H1 (cell line): ENCODE data around the gene OSBP2. TPM values are rescaled to one million over a fixed set of nuclear protein-coding genes. Genes with fewer than 3 reads are reported as not detected.

Source experiments
- CTCF ChIA-PET: fragments of 300-600 bp; sonication (Branson Sonifier 250); formaldehyde crosslinking; loops from one replicate; lab custom pipeline; 2021; ENCODE audit not compliant: partially characterized antibody; lab: Charles Lee
- POLR2A ChIA-PET: fragments of 300-600 bp; sonication (Branson Sonifier 250); formaldehyde crosslinking; loops from one replicate; lab custom pipeline; 2021; ENCODE audit warnings: inconsistent platforms; ENCODE audit not compliant: partially characterized antibody; lab: Charles Lee
- DNase-seq, 2 experiments: peaks; one replicate each; pipeline versions ENCODE4 v3.0.0 to v3.0.0-alpha.2; 2010 to 2022; ENCODE audit warnings: low spot score in 2 of 2, low read depth in 1 of 2, mixed read lengths in 1 of 2
- FAIRE-seq: peaks from 2 replicates; lab custom pipeline; 2011; peaks lifted over from hg19 to GRCh38; lab: Jason Lieb, UNC
- H2AFZ ChIP-seq: 2 replicates; pipeline ENCODE4 v1.8.1; 2012; ENCODE audit warnings: low read length, inconsistent platforms
- H2AK5ac ChIP-seq: 2 replicates; pipeline ENCODE4 v1.6.1; 2013; ENCODE audit warnings: low read depth, low read length
- H2BK120ac ChIP-seq: replicated peaks from 2 replicates; pipeline ENCODE3; 2013; ENCODE audit warnings: low read depth, low read length, inconsistent platforms
- H2BK12ac ChIP-seq: 2 replicates; pipeline ENCODE4 v1.6.1; 2013; ENCODE audit warnings: low read depth, low read length
- H2BK15ac ChIP-seq: 2 replicates; pipeline ENCODE4 v1.6.1; 2013; ENCODE audit warnings: low read length
- H2BK20ac ChIP-seq: 2 replicates; pipeline ENCODE4 v1.6.1; 2013; ENCODE audit warnings: low read length
- H2BK5ac ChIP-seq: 2 replicates; pipeline ENCODE4 v1.6.1; 2013; ENCODE audit warnings: low read depth, low read length
- H3K14ac ChIP-seq: 2 replicates; pipeline ENCODE4 v1.6.1; 2013; ENCODE audit warnings: inconsistent platforms; ENCODE audit not compliant: insufficient read length
- H3K18ac ChIP-seq: 2 replicates; pipeline ENCODE4 v1.6.1; 2013; ENCODE audit warnings: low read length; ENCODE audit errors: extremely low read depth
- H3K23ac ChIP-seq: 2 replicates; pipeline ENCODE4 v1.6.1; 2013; ENCODE audit warnings: inconsistent platforms; ENCODE audit not compliant: insufficient read length
- H3K23me2 ChIP-seq: 2 replicates; pipeline ENCODE4 v1.6.1; 2013; ENCODE audit warnings: low read depth, low read length
- H3K27ac ChIP-seq: 2 replicates; pipeline ENCODE4 v1.6.1; 2011; ENCODE audit warnings: low read depth, low read length, inconsistent platforms
- H3K27me3 ChIP-seq, 4 experiments: replicated peaks in 1 of 4; 1 replicate in 1 of 4; 2 replicates in 3 of 4; pipeline versions ENCODE4 v1.6.1 to v1.8.1; 2011 to 2013; ENCODE audit warnings: low read length in 3 of 4, mild to moderate bottlenecking in 3 of 4, inconsistent platforms in 2 of 4, mixed read lengths in 2 of 4, moderate library complexity in 1 of 4; ENCODE audit not compliant: control insufficient read depth in 3 of 4, insufficient read depth in 3 of 4; ENCODE audit errors: extremely low read depth in 1 of 4
- H3K36me3 ChIP-seq, 4 experiments: 2 replicates each; pipeline versions ENCODE4 v1.6.1 to v1.8.1; 2011 to 2013; ENCODE audit warnings: mild to moderate bottlenecking in 4 of 4, low read length in 3 of 4, moderate library complexity in 2 of 4, control low read depth in 1 of 4, inconsistent platforms in 1 of 4; ENCODE audit not compliant: insufficient read depth in 4 of 4, control insufficient read depth in 2 of 4
- H3K4ac ChIP-seq: replicated peaks from 2 replicates; pipeline ENCODE3; 2013; ENCODE audit warnings: low read length, low read depth, mixed read lengths, inconsistent platforms; ENCODE audit not compliant: insufficient read length
- H3K4me1 ChIP-seq, 4 experiments: replicated peaks in 1 of 4; 1 replicate in 1 of 4; 2 replicates in 3 of 4; pipeline versions ENCODE4 v1.6.1 to v1.8.1; 2011 to 2013; ENCODE audit warnings: low read length in 3 of 4, inconsistent platforms in 2 of 4, mixed read lengths in 1 of 4; ENCODE audit not compliant: insufficient read depth in 4 of 4, control insufficient read depth in 3 of 4
- H3K4me2 ChIP-seq, 2 experiments: 2 replicates each; pipeline versions ENCODE4 v1.6.1 to v1.8.1; 2011 to 2013; ENCODE audit warnings: low read depth in 2 of 2, low read length in 2 of 2, control low read depth in 1 of 2, inconsistent platforms in 1 of 2, mild to moderate bottlenecking in 1 of 2; ENCODE audit not compliant: insufficient read depth in 1 of 2
- H3K4me3 ChIP-seq, 4 experiments: fragments of 200-600, 300-600 bp in 1 of 4; sonication (generic), shearing (Covaris generic), sonication (Bioruptor Twin) in 1 of 4; 2 replicates each; pipeline versions ENCODE4 v1.5.1 to v1.8.1; 2011 to 2016; ENCODE audit warnings: low read length in 4 of 4, low read depth in 3 of 4, control low read depth in 2 of 4, inconsistent platforms in 2 of 4, mild to moderate bottlenecking in 2 of 4, mixed read lengths in 1 of 4, moderate library complexity in 1 of 4; ENCODE audit not compliant: insufficient read depth in 2 of 4; ENCODE audit errors: extremely low read depth in 1 of 4
- H3K56ac ChIP-seq: replicated peaks from 2 replicates; pipeline ENCODE3; 2013; ENCODE audit warnings: low read depth, mild to moderate bottlenecking, mixed read lengths, low read length, inconsistent platforms; ENCODE audit not compliant: insufficient read length
- H3K79me1 ChIP-seq: 2 replicates; pipeline ENCODE4 v1.6.1; 2013; ENCODE audit warnings: low read depth, low read length, control low read depth
- H3K79me2 ChIP-seq, 2 experiments: 2 replicates each; pipeline versions ENCODE4 v1.6.1 to v1.8.1; 2012 to 2013; ENCODE audit warnings: low read length in 2 of 2, mild to moderate bottlenecking in 2 of 2, inconsistent platforms in 1 of 2; ENCODE audit not compliant: insufficient read depth in 2 of 2, control insufficient read depth in 1 of 2
- H3K9ac ChIP-seq, 4 experiments: replicated peaks in 1 of 4; 1 replicate in 1 of 4; 2 replicates in 3 of 4; pipeline versions ENCODE4 v1.6.1 to v1.8.1; 2011 to 2013; ENCODE audit warnings: low read depth in 3 of 4, low read length in 3 of 4, control low read depth in 2 of 4, mild to moderate bottlenecking in 2 of 4, moderate library complexity in 2 of 4, inconsistent platforms in 1 of 4; ENCODE audit errors: extremely low read depth in 1 of 4
- H3K9me3 ChIP-seq, 2 experiments: 2 replicates each; pipeline versions ENCODE4 v1.6.1 to v1.8.1; 2012 to 2013; ENCODE audit warnings: mild to moderate bottlenecking in 2 of 2, moderate library complexity in 2 of 2, control low read depth in 1 of 2, inconsistent platforms in 1 of 2, low read depth in 1 of 2, low read length in 1 of 2, mixed read lengths in 1 of 2; ENCODE audit not compliant: insufficient read depth in 2 of 2
- H4K20me1 ChIP-seq, 2 experiments: replicated peaks in 1 of 2; 2 replicates each; pipeline versions ENCODE3 to v1.8.1; 2011 to 2013; ENCODE audit warnings: inconsistent platforms in 2 of 2, low read length in 2 of 2, mild to moderate bottlenecking in 1 of 2; ENCODE audit not compliant: insufficient read depth in 2 of 2, control insufficient read depth in 1 of 2
- H4K5ac ChIP-seq: 2 replicates; pipeline ENCODE4 v1.6.1; 2013; ENCODE audit warnings: low read length, low read depth, mixed read lengths, inconsistent platforms; ENCODE audit not compliant: insufficient read length
- H4K8ac ChIP-seq: 2 replicates; pipeline ENCODE4 v1.8.0; 2013; ENCODE audit warnings: mild to moderate bottlenecking, moderate library complexity, low read length, inconsistent platforms; ENCODE audit not compliant: insufficient read depth; ENCODE audit errors: extremely low read depth
- H4K91ac ChIP-seq: replicated peaks from 2 replicates; pipeline ENCODE3; 2013; ENCODE audit warnings: low read length, mixed read lengths, inconsistent platforms; ENCODE audit not compliant: insufficient read length
- SAP30 ChIP-seq: fragments of 300-600 bp; sonication (generic); IDR thresholded peaks from 2 replicates; pipeline ENCODE4 v1.7.1; 2012; ENCODE audit warnings: low read length, moderate library complexity, mild to moderate bottlenecking, inconsistent platforms; ENCODE audit not compliant: insufficient read depth, insufficient replicate concordance
- WGBS, 2 experiments: shearing (Covaris generic) in 1 of 2; methylation state at CpG; one replicate each; pipeline versions ENCODE4 v1.1.6 to v1.1.7; 2013 to 2015; ENCODE audit warnings: low lambda C conversion rate in 2 of 2, mixed read lengths in 2 of 2, inconsistent platforms in 1 of 2, low coverage in 1 of 2, missing lambda C conversion rate in 1 of 2; ENCODE audit not compliant: insufficient replicate concordance in 2 of 2, insufficient coverage in 1 of 2, insufficient read length in 1 of 2; ENCODE audit errors: extremely low coverage in 1 of 2, missing lambda C conversion rate in 1 of 2; 5-methylcytosine and 5-hydroxymethylcytosine counted together
- polyA plus RNA-seq, 7 experiments: library from polyadenylated mRNA; depleted of rRNA in 3 of 7; stranded (reverse) in 5 of 7; unstranded in 2 of 7; fragments of >200 nt in 5 of 7; fragments of 200-250 nt in 2 of 7; gene quantifications; 1 replicate in 5 of 7; 2 replicates in 1 of 7; 4 replicates in 1 of 7; pipeline versions ENCODE4 v1.2.1 to v1.2.3, GENCODE V29; 2011 to 2013; ENCODE audit warnings: missing spikeins in 2 of 7, mixed read lengths in 2 of 7
- total RNA-seq: library from RNA; stranded (reverse); fragmentation: NEBNext Ultra II Directional; extraction: Animal tissue kit (Norgen Biotek cat#: 25700); gene quantifications from 2 replicates; pipeline ENCODE4 v1.2.1, GENCODE V29; 2021

The OSBP2 gene
- total and polyA plus RNA-seq, 2 of the 8 experiments (the other 6 are each of a cell fraction or from before 2014, with no cell fraction given) = 3.4 to 3.7 TPM

DNA sequence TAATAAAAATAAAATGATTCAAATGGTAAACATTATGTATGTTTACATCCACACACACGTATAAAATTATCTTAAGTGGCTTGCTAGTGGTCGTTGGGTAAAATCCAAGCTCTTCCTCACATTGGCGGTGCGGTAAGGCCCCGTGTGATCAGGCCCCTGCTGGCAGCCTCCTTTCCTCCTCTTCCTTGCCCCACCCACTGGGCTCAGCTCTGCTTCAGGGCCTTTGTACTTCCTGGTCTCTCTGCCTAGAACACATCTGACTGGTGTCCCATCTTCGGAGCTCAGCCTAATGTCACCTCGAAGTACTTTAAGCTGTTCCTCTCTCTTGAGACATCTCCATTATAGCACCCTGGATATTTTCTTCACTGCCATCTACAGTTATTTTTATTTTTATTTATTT, 52.8 kb downstream of the OSBP2 start:
- H3K4me3 ChIP-seq = no peak overlapping the region
- no peak overlapping the region for H4K8ac ChIP-seq
- H3K56ac ChIP-seq = no peak overlapping the region
- H3K79me1 ChIP-seq = no peaks in the 10 kb centered on the region
- ChIA-PET POLR2A (interaction anchor here (0.6 kb wide), 1 partner anchor 322 kb away, joined by 4 read pairs; the partner anchor contains the start of gene MTFP1), CTCF (interaction anchor here (0.8 to 1.7 kb wide), 5 partner anchors 8 to 299 kb away, joined by 3 to 6 read pairs (median 4); no protein-coding TSS in a partner anchor)
- H2BK20ac ChIP-seq = no peak overlapping the region
- H3K27ac ChIP-seq = no peak overlapping the region
- H3K4me2 ChIP-seq = no peak overlapping the region
- FAIRE-seq (no peak), DNase-seq (no peak)
- H2BK5ac ChIP-seq = no peak overlapping the region
- no peak overlapping the region for H3K18ac ChIP-seq
- no peak overlapping the region for H4K91ac ChIP-seq
- H3K14ac ChIP-seq = no peak overlapping the region
- no peak overlapping the region for H3K4ac ChIP-seq
- H4K20me1 ChIP-seq = no peaks in the 10 kb centered on the region
- H3K9me3 ChIP-seq = 0 out of 4 replicates have a peak, but pooled peaks cover 0 to 2% of the 10 kb centered on the region in 2 experiments
- no peak overlapping the region for H2AK5ac ChIP-seq
- no peak for TF ChIP-seq SAP30
- no peak overlapping the region for H2BK12ac ChIP-seq
- H3K23me2 ChIP-seq = no peaks in the 10 kb centered on the region
- no peak overlapping the region for H2BK120ac ChIP-seq
- H2AFZ ChIP-seq = no peak overlapping the region
- no peaks in the 10 kb centered on the region for H3K27me3 ChIP-seq
- no peaks in the 10 kb centered on the region for H3K79me2 ChIP-seq
- WGBS, 2 experiments = 91% methylated on average over 7 of the region's 7 CpGs; no CpG with 5 or more reads in 1 of the 2 experiments
- H3K4me1 ChIP-seq = peaks cover 0 to 3% (median 0%) of the 10 kb centered on the region in 4 experiments; a peak in 1 of 7 replicates
- H2BK15ac ChIP-seq = no peak overlapping the region
- H3K9ac ChIP-seq = no peak overlapping the region
- H3K23ac ChIP-seq = no peak overlapping the region
- no peak overlapping the region for H4K5ac ChIP-seq
- H3K36me3 ChIP-seq = no peaks in the 10 kb centered on the region
